ENCODE measurements around the gene SV2B. TPM values are rescaled to one million over a fixed set of nuclear protein-coding genes. Genes with fewer than 3 reads are reported as not detected.

SV2B gene
- total and polyA plus RNA-seq, 2 experiments from 2014 or later: 0.06 to 0.76 TPM

GRCh38 chr15:91113030-91113429 lies 13.0 kb downstream of the SV2B start:
- peak overlapping the region; percentile 80 for H2AFZ ChIP-seq
- DNase-seq (ENCODE audit: low spot score): peak; percentile 72
- peak; percentile 81 for ATAC-seq

More at GRCh38 chr15:91113030-91113429, 13.0 kb downstream of the SV2B start:
- H4K20me1 ChIP-seq (replicated peaks; ENCODE audit: insufficient read depth): no peaks in the 10 kb centered on the region
- peak overlapping the region; percentile 58 for H3K4me2 ChIP-seq
- H3K36me3 ChIP-seq (ENCODE audit: insufficient read depth): no peaks in the 10 kb centered on the region
- Mint-ChIP-seq H3K27ac (no peak overlapping the region), H3K36me3 (ENCODE audit: low read depth) (no peaks in the 10 kb centered on the region), H3K4me3 (no peak overlapping the region), H3K9me3 (0 out of 3 replicates have a peak, but pooled peaks cover 3% of the 10 kb centered on the region), H3K4me1 (peaks cover 5% of the 10 kb centered on the region), H3K27me3 (ENCODE audit: insufficient read depth, low read depth, poor library complexity) (no peaks in the 10 kb centered on the region)
- no peak overlapping the region for H3K4me3 ChIP-seq
- H3K79me2 ChIP-seq (replicated peaks; ENCODE audit: insufficient read depth): no peaks in the 10 kb centered on the region
- TF ChIP-seq JUNB (IDR thresholded peaks at IDR 0.05; ENCODE audit: unreplicated experiment): no peak
- no peak for TF ChIP-seq ZNF462 (CRISPR knock-in tag; IDR thresholded peaks at IDR 0.05)
- no peak for TF ChIP-seq CREB1 (CRISPR knock-in tag; IDR thresholded peaks at IDR 0.05; ENCODE audit: low read depth)
- no peak for TF ChIP-seq ZNF331 (CRISPR knock-in tag; IDR thresholded peaks at IDR 0.05; ENCODE audit: low read depth)
- TF ChIP-seq ETS1 (IDR thresholded peaks at IDR 0.05): no peak
- TF ChIP-seq POLR2AphosphoS5 (IDR thresholded peaks at IDR 0.05; ENCODE audit: low read depth): no peak
- TF ChIP-seq CTCF (conservative IDR thresholded peaks at IDR 0.05; ENCODE audit: low read depth in 2 of 2): no peak
- TF ChIP-seq ZNF114 (CRISPR knock-in tag; IDR thresholded peaks at IDR 0.05): no peak
- no peak for TF ChIP-seq REST (IDR thresholded peaks at IDR 0.05; ENCODE audit: unreplicated experiment)
- TF ChIP-seq EZH2phosphoT487 (IDR thresholded peaks at IDR 0.05; ENCODE audit: unreplicated experiment): no peak
- TF ChIP-seq STAT1 (IDR thresholded peaks at IDR 0.05; ENCODE audit: unreplicated experiment): no peak
- TF ChIP-seq EZH2 (IDR thresholded peaks at IDR 0.05; ENCODE audit: low read depth, unreplicated experiment): no peak
- no peak for TF ChIP-seq NANOG (IDR thresholded peaks at IDR 0.05; ENCODE audit: borderline replicate concordance)
- H3F3A ChIP-seq (replicated peaks; ENCODE audit: low read depth): no peaks in the 10 kb centered on the region
- no peaks in the 10 kb centered on the region for H3K9me2 ChIP-seq (ENCODE audit: insufficient read depth)
- H3K27me3 ChIP-seq (ENCODE audit: insufficient read depth): no peaks in the 10 kb centered on the region
- peaks cover 6% of the 10 kb centered on the region for H3K4me1 ChIP-seq (ENCODE audit: insufficient read depth)
- H3K27ac ChIP-seq (ENCODE audit: low read depth): no peak overlapping the region
